BJ (cell line): Measurements from ENCODE around the gene GPR132. TPM values are rescaled to one million over a fixed set of nuclear protein-coding genes. Genes with fewer than 3 reads are reported as not detected.

ENCODE experiments used
- CTCF ChIA-PET: fragments of 350-600 bp; formaldehyde crosslinking; extraction: SDS; loops from one replicate; lab custom pipeline; 2021; ENCODE audit warnings: antibody characterized with exemption, inconsistent platforms; lab: Yijun Ruan, JAX
- POLR2A ChIA-PET: fragments of 300-600 bp; sonication (Branson Sonifier 250); formaldehyde crosslinking; extraction: SDS; loops from one replicate; lab custom pipeline; 2021; ENCODE audit warnings: antibody characterized with exemption; lab: Charles Lee
- DNase-seq: peaks from one replicate; pipeline ENCODE4 v3.0.0-alpha.2; 2011; ENCODE audit warnings: low read depth
- H3K27me3 ChIP-seq: 2 replicates; pipeline ENCODE4 v1.6.0; 2011; ENCODE audit warnings: low read length; ENCODE audit not compliant: control insufficient read depth, insufficient read depth
- H3K36me3 ChIP-seq: 2 replicates; pipeline ENCODE4 v1.5.1; 2011; ENCODE audit warnings: low read length; ENCODE audit not compliant: control insufficient read depth, insufficient read depth
- H3K4me3 ChIP-seq: 2 replicates; pipeline ENCODE4 v1.5.1; 2011; ENCODE audit warnings: low read depth, mild to moderate bottlenecking, control low read depth, low read length
- CTCF ChIP-seq: IDR thresholded peaks from 2 replicates; pipeline ENCODE4 v1.5.1; 2011; ENCODE audit warnings: low read depth, mild to moderate bottlenecking, control low read depth, inconsistent platforms, low read length, moderate library complexity; ENCODE audit not compliant: insufficient read depth
- polyA plus RNA-seq: library from polyadenylated mRNA; depleted of rRNA; stranded (reverse); fragments of >200 nt; gene quantifications from 2 replicates; pipeline ENCODE4 v1.2.3, GENCODE V29; 2011

Gene GPR132
- polyA plus RNA-seq, 1 experiment: 0.13 TPM

GRCh38 chr14:105047283-105048016 is 17.8 kb downstream of the GPR132 start:
- CTCF ChIA-PET: interaction anchor here (1.9 to 9.1 kb wide), 4 partner anchors 11 to 152 kb away, joined by 4 to 159 read pairs (median 37); partner anchors contain the start of gene GPR132
- POLR2A ChIA-PET: no interaction called here
- DNase-seq: no peak

GRCh38 chr14:105046891-105047282 is 18.3 kb downstream of the GPR132 start:
- DNase-seq: no peak
- Histone ChIP-seq H3K27me3 (peaks cover 2% of the 10 kb centered on the region; the same call in 1 of the 2 replicates), H3K36me3 (no peaks in the 10 kb centered on the region), H3K4me3 (no peak overlapping the region)
- ChIA-PET POLR2A (no interaction called here), CTCF (interaction anchor here (0.8 to 9.1 kb wide), 24 partner anchors 9 to 278 kb away, joined by 3 to 159 read pairs (median 7); partner anchors contain the start of genes AHNAK2, CDCA4, GPR132 and PLD4)
- no peak for TF ChIP-seq CTCF

More at GRCh38 chr14:105047283-105048016, 17.8 kb downstream of the GPR132 start:
- no peak for TF ChIP-seq CTCF
- H3K27me3 ChIP-seq: peaks cover 2% of the 10 kb centered on the region; the same call in 1 of the 2 replicates
- H3K36me3 ChIP-seq: no peaks in the 10 kb centered on the region
- no peak overlapping the region for H3K4me3 ChIP-seq

GRCh38 chr14:105045710-105046326 is 19.4 kb downstream of the GPR132 start:
- H3K4me3 ChIP-seq: no peak overlapping the region
- ChIA-PET POLR2A (no interaction called here), CTCF (interaction anchor here (0.7 to 9.1 kb wide), 52 partner anchors 8 to 277 kb away, joined by 3 to 159 read pairs (median 5); partner anchors contain the start of genes AHNAK2, BRF1, CDCA4 and CLBA1)

GRCh38 chr14:105043641-105044040 is 21.6 kb downstream of the GPR132 start:
- CTCF ChIA-PET: interaction anchor here (0.9 to 9.1 kb wide), 10 partner anchors 9 to 149 kb away, joined by 3 to 159 read pairs (median 6); partner anchors contain the start of gene AHNAK2
- no peaks in the 10 kb centered on the region for H3K36me3 ChIP-seq
- no peak for DNase-seq
- no peak overlapping the region for H3K4me3 ChIP-seq
- POLR2A ChIA-PET: no interaction called here
- TF ChIP-seq CTCF: no peak
- peaks cover 2% of the 10 kb centered on the region; the same call in 1 of the 2 replicates for H3K27me3 ChIP-seq

More at GRCh38 chr14:105045710-105046326, 19.4 kb downstream of the GPR132 start:
- DNase-seq: no peak
- H3K27me3 ChIP-seq: peaks cover 2% of the 10 kb centered on the region; the same call in 1 of the 2 replicates
- peak; percentile 97 for TF ChIP-seq CTCF
- no peaks in the 10 kb centered on the region for H3K36me3 ChIP-seq

GRCh38 chr14:105042813-105043212 is 22.4 kb downstream of the GPR132 start:
- no peak overlapping the region for H3K4me3 ChIP-seq
- POLR2A ChIA-PET: no interaction called here
- CTCF ChIA-PET: interaction anchor here (1.0 to 9.1 kb wide), 5 partner anchors 11 to 76 kb away, joined by 3 to 159 read pairs (median 5); no protein-coding TSS in a partner anchor
- H3K27me3 ChIP-seq: peaks cover 2% of the 10 kb centered on the region; the same call in 1 of the 2 replicates
- TF ChIP-seq CTCF: no peak
- H3K36me3 ChIP-seq: no peaks in the 10 kb centered on the region
- DNase-seq: no peak
